Measurements from ENCODE around the gene COMMD6.

COMMD6 gene

GRCh38 chr13:75485286-75486062 lies 52.2 kb downstream of the COMMD6 start:
- DNase-seq (ENCODE audit: extremely low read depth in 1 of 2, low read depth in 1 of 2): no peak

DNA sequence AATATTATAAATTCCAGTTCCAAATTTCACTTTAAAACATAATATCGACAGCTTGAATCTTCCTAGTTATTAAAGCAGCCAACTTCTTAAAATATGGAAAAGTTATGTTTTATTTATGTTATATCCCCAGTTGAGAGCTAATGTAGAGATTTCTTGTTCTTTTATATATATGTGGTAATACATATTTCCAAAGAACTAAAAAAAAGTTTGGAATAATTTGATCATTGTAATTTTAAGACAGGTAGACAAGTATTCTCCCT lies 54.9 kb downstream of the COMMD6 start:
- no peak for DNase-seq (ENCODE audit: extremely low read depth in 1 of 2, low read depth in 1 of 2)

DNA sequence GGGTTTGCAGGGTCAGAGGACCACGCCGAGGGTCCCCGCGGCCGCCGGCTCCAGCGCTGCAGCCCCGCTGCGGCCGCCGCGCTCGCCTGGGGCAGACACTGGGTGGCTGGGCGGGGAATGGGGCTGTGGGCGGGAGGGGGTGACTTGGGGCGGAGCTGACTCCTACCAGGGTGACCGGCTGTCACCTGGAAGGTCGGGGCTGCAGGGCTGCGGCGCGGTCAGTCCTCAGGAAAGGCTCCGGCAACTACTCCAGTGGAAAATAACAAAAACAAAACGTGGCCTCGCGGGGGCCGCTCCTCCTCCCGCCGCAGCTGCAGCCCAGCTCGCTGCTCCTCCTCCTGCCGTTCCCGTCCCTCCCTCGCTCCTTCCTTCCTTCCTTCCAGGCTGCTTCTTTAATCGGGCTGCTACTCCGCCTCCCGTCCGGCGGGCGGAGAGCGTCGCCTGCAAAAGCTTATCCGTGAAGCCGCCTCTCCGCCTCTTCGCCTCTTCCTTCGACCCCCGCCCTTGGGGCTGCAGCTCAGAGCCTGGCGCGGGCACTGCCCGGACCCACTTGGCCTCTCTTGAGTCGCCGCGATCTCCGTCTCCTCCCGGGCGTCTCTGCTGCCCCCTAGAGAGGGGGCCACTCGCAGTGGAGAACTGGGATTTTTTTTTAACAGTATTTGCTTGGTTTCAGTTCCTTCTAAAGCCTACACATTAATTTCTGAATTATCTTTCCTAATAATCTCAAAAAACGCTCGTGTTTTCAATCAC lies 55.4 kb downstream of the COMMD6 start, which contains the start of gene TBC1D4:
Gene TBC1D4 (minus strand): TSS at position 100 of the 750 bp plus-strand sequence. CDS start 402 bp downstream, outside the sequence.
- peak; percentile 29 to 47 for DNase-seq (ENCODE audit: extremely low read depth in 1 of 2, low read depth in 1 of 2)

DNA sequence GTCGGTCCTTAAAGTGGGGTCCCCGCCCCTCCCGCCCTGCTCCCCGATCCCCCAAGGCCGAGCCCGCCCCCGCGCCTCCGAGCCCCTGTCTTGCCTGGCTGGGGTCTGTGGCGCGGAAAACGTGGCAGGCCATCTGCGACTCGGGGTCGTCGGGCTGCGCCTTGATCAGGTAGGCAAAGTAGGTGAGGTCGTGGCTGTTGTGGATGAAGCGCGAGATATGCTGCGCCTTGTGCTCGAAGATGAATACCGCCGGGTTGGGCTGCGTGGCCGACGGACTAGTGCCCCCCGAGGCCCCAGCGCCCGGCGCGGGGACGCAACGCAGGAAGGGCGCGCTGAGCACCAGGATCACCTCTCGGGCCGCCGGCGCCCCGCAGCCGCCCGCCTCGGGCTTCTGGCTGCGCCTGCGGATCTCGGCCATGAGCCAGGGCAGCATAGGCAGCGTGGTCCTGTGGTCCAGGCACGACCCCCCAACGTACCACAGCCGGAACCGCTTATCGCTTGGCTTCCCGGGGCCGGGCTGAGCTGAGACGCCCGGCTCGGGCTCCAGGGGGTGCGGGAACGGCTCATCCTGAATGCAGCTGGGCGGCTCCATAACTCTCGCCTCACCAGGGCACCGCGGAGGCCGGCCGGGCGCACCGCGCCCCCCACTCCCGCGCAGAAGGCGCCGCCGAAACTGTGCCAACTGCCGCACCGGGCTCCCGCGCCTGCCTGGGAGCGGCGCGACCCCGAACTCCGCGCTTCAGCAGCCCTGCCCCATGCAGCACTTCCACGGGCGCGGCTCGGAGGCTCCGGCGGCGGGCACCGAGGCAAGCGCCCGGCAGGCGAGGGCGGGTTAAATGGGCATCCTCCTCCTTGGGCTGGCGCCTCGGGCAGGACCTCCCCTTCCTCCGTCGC lies 56.2 kb downstream of the COMMD6 start:
- no peak for DNase-seq (ENCODE audit: extremely low read depth in 1 of 2, low read depth in 1 of 2)

DNA sequence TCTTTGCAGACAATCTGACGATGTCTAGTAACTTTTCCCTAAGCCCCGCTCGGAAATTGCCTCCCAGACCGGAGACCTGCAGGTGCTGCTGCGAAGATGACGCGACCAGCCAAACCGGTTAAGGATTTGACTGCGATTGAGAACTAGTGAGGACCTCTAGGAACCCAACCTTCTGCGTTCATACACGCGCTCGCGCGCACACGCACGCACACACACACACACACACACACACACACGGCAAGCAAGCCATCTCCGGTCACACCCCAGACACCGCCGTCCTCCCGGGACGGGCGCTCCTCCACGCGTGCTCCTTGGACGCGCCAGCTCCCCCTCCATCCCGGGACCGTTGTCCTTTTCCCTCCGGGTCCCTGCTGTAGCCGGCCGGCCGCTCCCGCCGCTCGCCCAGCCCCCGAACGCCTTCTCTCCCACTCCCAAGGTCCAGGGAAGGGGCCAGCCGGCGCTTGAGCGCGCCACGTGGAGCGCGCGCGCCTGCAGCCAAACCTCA lies 56.9 kb downstream of the COMMD6 start:
- DNase-seq (ENCODE audit: extremely low read depth in 1 of 2, low read depth in 1 of 2): peak; percentile 14 to 20

DNA sequence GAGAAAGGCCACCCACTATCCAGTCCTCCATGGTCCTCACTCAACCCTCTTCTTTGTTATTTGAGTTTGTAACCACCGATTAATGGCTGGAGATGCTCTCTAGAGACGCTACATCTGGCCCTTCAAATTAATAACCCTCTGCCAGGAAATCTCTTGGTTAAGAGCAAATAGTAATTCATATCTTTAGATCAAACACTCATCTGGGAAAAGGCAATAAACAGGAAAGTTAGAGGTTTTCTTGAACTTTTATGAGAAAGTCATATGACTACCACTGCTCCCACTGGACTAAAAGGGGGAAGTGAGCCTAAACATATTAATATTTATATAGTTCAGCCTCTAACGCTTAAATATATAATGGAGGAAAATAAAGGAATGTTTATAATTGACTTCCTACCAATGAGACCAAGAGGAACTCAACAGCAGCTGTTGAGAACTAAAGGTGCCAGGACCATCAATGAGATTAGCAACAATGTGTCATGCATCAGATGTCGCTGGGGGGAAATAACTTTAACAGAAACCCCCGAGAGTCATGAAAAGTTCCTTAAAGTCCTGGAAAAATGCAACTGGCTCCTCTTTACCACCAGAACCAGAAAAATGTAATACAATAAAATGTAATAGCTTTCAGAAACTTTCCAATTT lies 58.4 kb downstream of the COMMD6 start:
- DNase-seq (ENCODE audit: extremely low read depth in 1 of 2, low read depth in 1 of 2): no peak

DNA sequence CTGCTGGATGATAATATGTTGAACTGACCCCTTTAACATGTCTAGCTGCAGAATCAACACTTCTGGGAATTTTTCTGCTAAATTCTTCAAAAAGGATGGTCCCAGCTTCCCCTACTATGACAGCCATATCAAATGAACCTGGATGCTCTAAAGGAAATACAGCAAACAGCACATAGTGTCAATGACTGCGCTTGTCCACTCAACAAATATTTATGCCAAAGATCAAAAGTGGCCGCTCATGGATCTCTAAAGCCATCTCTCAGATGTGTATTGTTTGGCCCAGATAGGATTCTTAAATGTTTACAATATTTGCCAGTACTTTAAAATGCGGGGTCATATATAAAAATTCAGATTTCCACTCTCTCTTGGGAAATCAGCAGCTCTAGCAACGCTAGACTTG lies 59.0 kb downstream of the COMMD6 start:
- DNase-seq (ENCODE audit: extremely low read depth in 1 of 2, low read depth in 1 of 2): no peak
